ENCODE data around the gene FBF1.
"Not testable (repeated sequence)": the region's sequence is repeated elsewhere in the genome, so short reads cannot be mapped to it uniquely, and the experiment has no call there.

- not testable (repeated sequence) for TF ChIP-seq POLR2A (IDR thresholded peaks at IDR 0.05; ENCODE audit: low read length); GATA1 (IDR thresholded peaks at IDR 0.05; ENCODE audit: low read depth, low read length)
Observed at GRCh38 chr17:75864887-75865286, 76.0 kb downstream of the FBF1 start.

Measured in erythroblast (primary cell).